HepG2 (cell line): ENCODE measurements around the gene ADGRG6.

Source experiments
- TF ChIP-seq, protein P1 (sequence below), 2 experiments: sonication (generic) in 1 of 2; formaldehyde crosslinking in 1 of 2; IDR thresholded peaks; 2 replicates each; pipeline versions ENCODE4 v1.4.0 to v1.6.1; 2018 to 2020; ENCODE audit warnings: missing genetic modification reagents in 2 of 2, borderline replicate concordance in 1 of 2, low read depth in 1 of 2, mild to moderate bottlenecking in 1 of 2, missing biosample characterization in 1 of 2
- TF ChIP-seq, protein P2 (sequence below): IDR thresholded peaks from 2 replicates; pipeline ENCODE4 v1.6.1; 2016; ENCODE audit warnings: low read depth, borderline replicate concordance

DNA sequence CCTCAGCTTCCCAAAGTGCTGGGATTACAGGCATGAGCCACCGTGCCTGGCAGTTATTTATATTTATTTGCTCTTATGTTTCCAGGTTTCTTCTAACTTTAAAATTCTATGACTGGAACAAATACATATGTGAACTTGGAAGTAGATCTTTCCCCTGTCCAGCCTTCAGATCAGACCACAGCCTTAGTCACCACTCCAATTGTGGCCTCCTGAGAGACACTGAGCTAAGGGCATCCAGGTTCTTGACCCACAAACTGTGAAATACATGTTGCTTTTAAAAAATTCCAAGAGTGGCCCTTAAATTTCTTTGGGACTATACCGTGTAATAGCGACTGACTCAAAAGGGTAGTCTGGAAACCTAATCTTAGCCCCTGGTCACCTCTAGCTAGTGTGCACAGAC lies 1.5 kb upstream of the ADGRG6 start:
- TF ChIP-seq, protein P1, sequence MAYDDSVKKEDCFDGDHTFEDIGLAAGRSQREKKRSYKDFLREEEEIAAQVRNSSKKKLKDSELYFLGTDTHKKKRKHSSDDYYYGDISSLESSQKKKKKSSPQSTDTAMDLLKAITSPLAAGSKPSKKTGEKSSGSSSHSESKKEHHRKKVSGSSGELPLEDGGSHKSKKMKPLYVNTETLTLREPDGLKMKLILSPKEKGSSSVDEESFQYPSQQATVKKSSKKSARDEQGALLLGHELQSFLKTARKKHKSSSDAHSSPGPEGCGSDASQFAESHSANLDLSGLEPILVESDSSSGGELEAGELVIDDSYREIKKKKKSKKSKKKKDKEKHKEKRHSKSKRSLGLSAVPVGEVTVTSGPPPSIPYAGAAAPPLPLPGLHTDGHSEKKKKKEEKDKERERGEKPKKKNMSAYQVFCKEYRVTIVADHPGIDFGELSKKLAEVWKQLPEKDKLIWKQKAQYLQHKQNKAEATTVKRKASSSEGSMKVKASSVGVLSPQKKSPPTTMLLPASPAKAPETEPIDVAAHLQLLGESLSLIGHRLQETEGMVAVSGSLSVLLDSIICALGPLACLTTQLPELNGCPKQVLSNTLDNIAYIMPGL (CRISPR knock-in tag; IDR thresholded peaks at IDR 0.05; ENCODE audit: borderline replicate concordance in 1 of 2, low read depth in 1 of 2), result no peak
- TF ChIP-seq, protein P2, sequence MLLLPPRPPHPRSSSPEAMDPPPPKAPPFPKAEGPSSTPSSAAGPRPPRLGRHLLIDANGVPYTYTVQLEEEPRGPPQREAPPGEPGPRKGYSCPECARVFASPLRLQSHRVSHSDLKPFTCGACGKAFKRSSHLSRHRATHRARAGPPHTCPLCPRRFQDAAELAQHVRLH (CRISPR knock-in tag), result no peak
